GM19395 (cell line): ENCODE measurements around the gene CFAP47.
"Not testable (repeated sequence)": the region's sequence is repeated elsewhere in the genome, so short reads cannot be mapped to it uniquely, and the experiment has no call there.

Experiments
- ATAC-seq: cut with Tn5 transposase; IDR thresholded peaks from one replicate; pipeline ENCODE4 v1.9.1; 2021; ENCODE audit warnings: mild to moderate bottlenecking, moderate library complexity; ENCODE audit not compliant: unreplicated experiment

CFAP47 gene, protein sequence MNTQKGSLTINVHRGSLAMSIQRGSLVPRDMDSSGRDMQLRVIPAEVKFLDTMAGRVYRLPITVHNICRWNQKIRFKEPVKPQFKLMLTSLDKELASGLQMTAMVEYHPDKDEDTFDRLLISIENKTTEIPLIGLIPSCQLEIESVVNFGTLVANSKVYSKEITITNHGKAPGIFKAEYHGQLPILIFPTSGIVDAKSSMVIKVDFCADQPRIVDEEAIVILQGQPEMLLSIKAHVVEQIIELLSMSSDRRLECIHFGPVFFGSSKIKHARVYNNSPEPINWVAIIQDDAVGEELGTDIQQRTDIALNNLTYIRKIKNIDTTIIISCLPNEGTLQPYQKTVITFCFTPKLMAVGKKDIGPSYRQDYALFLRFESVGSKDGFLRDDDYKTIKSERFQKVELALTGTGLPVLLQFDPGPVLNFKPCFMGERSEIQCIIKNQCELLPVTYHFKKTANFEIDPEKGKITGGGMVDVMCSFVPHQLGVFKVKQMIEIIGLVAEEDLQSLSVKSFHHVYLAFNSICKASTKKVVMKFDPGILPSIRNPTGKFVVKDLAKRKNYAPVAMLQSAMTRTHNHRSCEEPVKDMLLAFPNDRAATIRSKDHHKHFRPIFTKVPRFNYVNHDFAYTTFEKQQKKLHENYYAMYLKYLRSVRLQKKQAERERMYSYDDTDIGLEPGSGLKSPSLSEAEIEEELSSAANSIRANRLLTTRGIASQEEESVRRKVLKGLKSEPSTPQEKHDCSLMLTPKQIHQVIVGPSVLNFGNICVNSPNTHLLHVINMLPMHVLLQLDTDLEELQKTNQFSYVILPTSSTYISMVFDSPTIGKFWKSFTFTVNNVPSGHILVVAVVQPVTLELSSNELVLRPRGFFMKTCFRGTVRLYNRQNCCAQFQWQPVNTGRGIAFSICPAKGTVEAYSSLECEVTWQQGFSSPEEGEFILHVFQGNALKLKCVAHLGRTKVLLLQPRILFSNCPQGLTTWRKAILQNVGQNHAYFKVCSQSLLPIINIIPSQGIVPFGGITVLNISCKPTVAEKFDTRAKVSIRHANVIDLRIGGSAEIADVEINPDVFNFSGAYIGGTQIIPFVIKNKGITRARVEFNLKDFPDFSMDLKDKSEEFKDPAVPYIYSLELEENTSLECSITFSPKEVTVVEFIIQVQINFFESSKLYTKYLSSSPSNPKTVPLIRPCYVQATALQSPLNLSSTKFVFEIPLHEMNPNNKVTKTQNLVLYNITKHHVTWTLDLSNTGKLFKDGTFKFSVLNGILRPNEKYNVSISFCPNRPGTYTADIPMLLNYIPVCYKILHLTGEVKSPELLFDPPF (N-terminal part only)

DNA sequence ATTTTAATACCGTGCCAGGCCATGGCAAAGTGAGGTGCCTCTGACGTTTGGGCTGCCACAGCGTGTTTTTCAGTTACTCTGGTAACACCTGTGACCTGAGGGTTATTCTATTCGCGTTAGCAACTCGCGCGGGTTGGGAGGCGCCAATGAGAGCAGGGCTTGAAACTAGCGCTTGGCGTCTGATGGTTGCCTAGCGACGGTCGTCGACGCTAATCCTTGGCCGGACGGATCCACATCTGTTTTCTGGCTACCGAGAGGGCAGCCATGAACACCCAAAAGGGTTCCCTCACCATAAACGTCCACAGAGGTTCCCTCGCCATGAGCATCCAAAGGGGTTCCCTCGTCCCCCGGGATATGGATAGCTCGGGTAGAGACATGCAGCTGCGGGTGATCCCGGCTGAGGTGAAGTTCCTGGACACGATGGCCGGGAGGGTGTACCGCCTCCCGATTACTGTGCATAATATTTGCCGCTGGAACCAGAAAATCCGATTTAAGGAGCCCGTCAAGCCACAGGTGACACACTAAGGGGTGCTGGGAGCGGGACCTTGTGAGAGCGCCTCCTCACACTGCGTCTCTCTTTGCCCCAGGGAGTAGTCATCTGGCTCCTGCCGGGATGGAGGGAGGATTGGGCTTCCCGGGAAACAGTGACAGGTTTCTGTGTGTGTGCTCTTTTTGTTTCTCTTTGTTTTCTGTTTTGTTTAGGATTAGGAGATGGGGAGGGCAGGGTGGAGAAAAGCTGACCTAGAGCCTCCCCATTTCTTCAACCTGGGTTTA lies at the start of gene CFAP47:
Gene CFAP47, plus strand, starts transcription at position 199 of the 774 bp plus-strand sequence. Its CDS starts 66 bp downstream, at position 265.
- no peak for ATAC-seq

DNA sequence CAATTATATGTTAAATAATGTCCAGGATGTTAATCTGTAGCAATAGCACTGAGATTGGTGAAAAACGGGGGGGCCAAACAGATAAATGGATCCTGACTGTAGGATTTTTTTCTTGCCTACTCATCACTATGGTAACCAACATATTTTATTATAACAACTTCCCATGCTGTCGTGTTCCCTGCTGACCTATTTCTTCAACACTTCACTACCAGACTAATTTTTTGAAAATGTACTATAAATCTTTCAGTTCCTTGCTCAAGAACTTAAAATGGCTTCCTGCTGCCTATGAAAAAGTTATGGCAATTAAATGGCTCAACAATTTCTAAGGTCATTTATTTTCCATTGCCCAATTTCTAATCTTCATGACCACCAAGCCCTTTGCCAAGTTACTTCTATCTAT lies 38.9 kb upstream of the CFAP47 start:
- ATAC-seq: no peak

- no peak for ATAC-seq
Observed at GRCh38 chrX:35886135-35886534, 33.4 kb upstream of the CFAP47 start.

GRCh38 chrX:35890699-35891098 lies 28.8 kb upstream of the CFAP47 start:
- peak; percentile 73 for ATAC-seq

DNA sequence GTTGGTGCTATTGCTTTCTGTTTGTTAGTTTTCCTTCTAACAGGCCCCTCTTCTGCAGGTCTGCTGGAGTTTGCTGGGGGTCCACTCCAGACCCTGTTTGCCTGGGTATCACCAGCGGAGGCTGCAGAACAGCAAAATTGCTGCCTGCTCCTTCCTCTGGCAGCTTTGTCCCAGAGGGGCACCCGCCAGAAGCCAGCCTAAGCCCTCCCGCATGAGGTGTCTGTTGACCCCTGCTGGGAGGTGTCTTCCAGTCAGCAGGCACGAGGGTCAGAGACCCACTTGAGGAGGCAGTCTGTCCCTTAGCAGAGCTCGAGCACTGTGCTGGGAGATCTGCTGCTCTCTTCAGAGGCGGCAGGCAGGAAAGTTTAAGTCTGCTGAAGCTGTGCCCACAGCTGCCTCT lies 67.3 kb downstream of the CFAP47 start:
- not testable (repeated sequence) for ATAC-seq

- ATAC-seq: no peak
Observed at GRCh38 chrX:36007207-36007606, 87.7 kb downstream of the CFAP47 start.

DNA sequence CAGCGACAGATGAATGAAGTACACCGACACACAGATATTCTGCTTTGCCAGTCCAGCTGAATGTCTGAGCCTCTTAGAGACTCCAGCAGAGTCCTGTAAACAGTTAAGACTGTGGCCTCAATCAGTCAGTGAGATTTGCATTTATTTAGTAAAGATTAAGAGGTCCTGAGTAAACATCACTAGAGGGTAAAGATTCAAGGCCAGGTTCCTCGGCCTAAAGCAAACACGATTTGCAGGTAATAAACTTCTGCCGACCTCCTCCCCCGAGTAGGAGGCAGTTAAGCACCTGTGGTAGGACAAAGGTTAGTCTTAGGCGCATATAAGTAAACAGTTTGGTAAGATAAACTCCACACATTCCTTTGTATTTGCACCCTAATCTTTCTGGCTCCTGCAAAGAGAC lies 99.6 kb downstream of the CFAP47 start:
- ATAC-seq: no peak

- ATAC-seq: no peak
Observed at GRCh38 chrX:36035550-36035949, 116.0 kb downstream of the CFAP47 start.

DNA sequence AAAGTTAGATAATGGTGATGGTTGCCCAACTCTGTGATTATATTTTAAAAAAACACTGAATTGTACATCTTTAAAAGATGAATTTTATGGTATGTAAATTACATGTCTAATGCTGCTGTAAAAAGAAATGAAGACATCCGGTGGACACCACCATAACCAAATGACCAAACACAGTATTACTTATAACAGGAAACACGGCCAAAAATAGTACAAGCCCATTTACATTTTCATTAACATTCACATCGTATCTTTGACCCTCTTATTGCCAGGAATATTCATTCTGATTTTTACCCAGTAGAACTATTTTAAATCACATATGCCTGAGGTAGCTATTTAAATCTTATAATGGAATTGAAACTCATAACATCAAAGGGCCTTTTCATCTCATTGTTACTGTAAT lies 143.2 kb downstream of the CFAP47 start:
- ATAC-seq: no peak

DNA sequence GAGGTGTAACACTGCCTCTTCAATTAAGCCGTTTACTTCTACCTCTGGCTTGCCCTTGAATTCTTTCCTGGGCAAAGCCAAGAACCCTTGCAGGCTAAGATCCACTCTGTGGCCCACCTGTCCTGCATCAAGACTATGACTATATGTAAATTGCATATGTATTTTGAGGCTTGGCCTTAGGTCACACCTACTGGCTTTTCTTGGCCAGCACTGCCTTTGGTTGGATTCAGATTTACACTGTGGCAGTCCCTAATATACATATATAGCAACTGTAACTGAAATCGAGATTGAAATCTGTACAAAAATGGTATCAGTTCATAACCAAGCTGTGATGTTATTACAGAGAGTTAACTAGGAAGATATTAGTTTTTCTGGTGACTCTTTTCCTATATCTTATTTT lies 151.5 kb downstream of the CFAP47 start:
- no peak for ATAC-seq

DNA sequence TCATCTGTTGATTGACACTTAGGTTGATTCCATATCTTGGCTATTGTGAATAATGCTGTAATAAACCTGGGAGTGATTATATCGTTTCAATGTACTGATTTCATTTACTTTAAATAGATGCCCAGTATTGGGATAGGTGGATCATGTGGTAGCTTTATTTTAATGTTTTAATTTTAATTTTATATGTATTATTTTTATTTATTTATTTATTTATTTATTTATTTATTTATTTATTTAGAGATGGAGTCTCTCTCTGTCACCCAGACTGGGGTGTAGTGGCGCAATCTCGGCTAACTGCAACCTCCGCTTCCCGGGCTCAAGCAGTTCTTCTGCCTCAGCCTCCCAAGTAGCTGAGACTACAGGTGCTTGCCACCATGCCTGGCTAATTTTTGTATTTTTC lies 155.5 kb downstream of the CFAP47 start:
- not testable (repeated sequence) for ATAC-seq

DNA sequence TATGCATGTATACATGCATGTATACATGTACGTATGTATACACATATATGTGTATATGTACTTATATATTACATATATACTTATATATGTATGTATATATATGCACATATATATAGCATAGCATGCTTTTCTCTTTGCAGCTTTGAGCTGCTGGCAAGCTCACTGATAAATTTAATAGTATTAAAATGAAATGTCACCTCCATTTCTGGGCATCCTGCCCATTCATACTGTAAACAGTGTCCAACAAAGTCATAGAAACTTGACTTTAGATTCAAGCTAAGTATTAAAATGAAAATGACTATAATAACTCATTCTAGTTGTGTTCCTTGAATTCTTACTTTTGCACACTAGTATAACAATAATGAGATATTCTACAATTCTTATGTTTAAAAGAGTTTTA lies 163.7 kb downstream of the CFAP47 start:
- no peak for ATAC-seq

- ATAC-seq: no peak
Observed at GRCh38 chrX:36087366-36087765, 167.8 kb downstream of the CFAP47 start.

DNA sequence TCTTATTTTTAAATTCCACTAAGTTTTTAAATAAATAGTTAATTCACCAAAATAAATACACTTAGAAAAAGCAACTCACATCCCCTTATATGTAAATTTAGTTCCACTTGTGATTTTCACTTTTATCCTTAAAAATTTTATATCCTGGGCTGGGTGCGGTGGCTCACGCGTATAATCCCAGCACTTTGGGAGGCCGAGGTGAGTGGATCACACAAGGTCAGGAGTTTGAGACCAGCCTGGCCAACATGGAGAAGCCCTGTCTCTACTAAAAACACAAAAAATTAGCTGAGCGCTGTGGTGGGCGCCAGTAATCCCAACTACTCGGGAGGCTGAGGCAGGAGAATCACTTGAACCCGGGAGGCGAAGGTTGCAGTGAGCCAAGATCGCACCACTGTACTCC lies 169.4 kb downstream of the CFAP47 start:
- ATAC-seq: not testable (repeated sequence)

- no peak for ATAC-seq
Observed at GRCh38 chrX:36102425-36102824, 182.9 kb downstream of the CFAP47 start.

DNA sequence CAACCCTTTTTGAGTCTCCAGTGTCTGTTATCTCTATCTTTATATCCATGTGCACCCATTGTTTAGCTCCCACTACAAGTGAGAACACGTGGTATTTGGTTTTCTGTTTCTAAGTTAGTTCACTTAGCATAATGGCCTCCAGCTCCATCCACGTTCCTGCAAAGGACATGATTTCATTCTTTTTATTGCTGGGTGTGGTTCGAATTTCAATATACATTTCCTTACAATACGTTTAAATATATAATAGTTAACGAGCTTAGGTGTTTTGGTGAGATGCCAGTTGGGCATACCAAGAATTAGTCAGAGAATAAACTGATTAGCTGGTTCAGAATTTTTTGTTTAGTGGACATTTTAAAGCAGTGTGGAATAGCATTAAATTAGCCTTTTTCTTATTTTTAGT lies 196.7 kb downstream of the CFAP47 start:
- no peak for ATAC-seq

DNA sequence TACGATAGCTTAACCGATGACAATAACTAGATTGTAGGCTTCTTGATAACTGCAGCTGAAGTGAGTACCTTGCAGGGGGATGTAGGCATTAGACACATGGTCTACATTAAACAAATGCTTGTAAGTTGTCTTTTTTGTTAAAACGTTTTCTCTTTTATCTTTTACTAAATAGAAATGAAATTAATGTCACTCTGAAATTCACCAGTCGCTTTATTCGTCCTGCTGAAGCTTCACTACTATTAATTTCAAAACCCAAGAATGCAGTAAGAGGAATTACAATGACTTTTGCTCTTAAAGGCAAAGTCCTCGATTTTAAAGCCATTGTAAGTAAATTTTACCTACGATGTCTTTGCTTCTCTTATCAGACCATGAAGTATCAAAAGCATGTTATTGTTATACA lies 239.7 kb downstream of the CFAP47 start:
- no peak for ATAC-seq

GRCh38 chrX:36160081-36160480 lies 240.5 kb downstream of the CFAP47 start:
- ATAC-seq: no peak

GRCh38 chrX:36198575-36198974 lies 279.0 kb downstream of the CFAP47 start:
- no peak for ATAC-seq

DNA sequence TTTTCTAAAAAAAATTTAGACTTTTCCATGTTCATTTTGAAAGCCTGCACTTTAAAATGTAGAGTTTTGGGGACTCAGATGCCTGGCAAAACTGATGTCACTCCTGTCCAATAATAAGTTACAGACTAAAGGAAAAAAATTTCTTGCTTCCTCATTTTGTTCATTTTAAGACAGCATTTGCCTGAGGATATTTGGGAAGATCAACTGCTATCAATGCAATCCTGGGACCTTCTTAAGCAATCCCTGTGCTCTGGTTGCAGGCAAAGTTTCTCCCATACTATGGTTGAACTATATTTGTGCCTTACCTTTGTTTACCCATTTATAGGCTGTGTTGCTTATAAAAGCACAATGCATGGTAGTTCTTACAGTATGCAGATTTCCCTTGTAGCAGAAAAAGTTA lies 280.4 kb downstream of the CFAP47 start:
- ATAC-seq: no peak
